ENCODE data around the gene RPS6KA3. TPM values are rescaled to one million over a fixed set of nuclear protein-coding genes. Genes with fewer than 3 reads are reported as not detected.

Gene RPS6KA3
- polyA plus RNA-seq, 1 of the 3 experiments (the other 2 are of a cell fraction), result 14.3 TPM

- Histone ChIP-seq H3K9me3 (no peaks in the 10 kb centered on the region), H3K27ac (ENCODE audit: low read depth in 2 of 2, low read length in 1 of 2) (no peak overlapping the region), H3K9ac (no peak overlapping the region), H3K4me2 (no peak overlapping the region), H3F3A (replicated peaks; ENCODE audit: insufficient read depth) (peaks cover 54% of the 10 kb centered on the region), H2AFZ (ENCODE audit: low read depth) (no peak overlapping the region), H3K4me1 (ENCODE audit: control insufficient read depth in 1 of 2, insufficient read depth in 2 of 2, low read depth in 1 of 2, low read length in 1 of 2) (no peaks in the 10 kb centered on the region), H3K4me3 (ENCODE audit: low read depth in 2 of 2, low read length in 1 of 2) (no peak overlapping the region), H3K27me3 (ENCODE audit: insufficient read depth) (no peaks in the 10 kb centered on the region), H4K20me1 (ENCODE audit: insufficient read depth) (peaks cover 19% of the 10 kb centered on the region), H3K79me2 (ENCODE audit: insufficient read depth) (peaks cover 37% of the 10 kb centered on the region), H3K9me2 (no peaks in the 10 kb centered on the region), H3K36me3 (replicated peaks in 1 of 2; ENCODE audit: control insufficient read depth in 1 of 2, insufficient read depth in 2 of 2, low read length in 1 of 2) (peaks cover 74 to 87% of the 10 kb centered on the region in 2 experiments)
- DNase-seq, result no peak
- CTCF ChIA-PET, result interaction anchor here (1.1 kb wide), 1 partner anchor 228 kb away, joined by 3 read pairs; no protein-coding TSS in a partner anchor
- TF ChIP-seq TAF1 (IDR thresholded peaks at IDR 0.05; ENCODE audit: borderline replicate concordance, low read depth, low read length), result no peak
- no peak for TF ChIP-seq EZH2phosphoT487 (IDR thresholded peaks at IDR 0.05; ENCODE audit: borderline replicate concordance, low read depth)
- no peak for TF ChIP-seq MEF2A (IDR thresholded peaks at IDR 0.05; ENCODE audit: borderline replicate concordance, low read depth)
- no peak for TF ChIP-seq REST (IDR thresholded peaks at IDR 0.05; ENCODE audit: low read depth, low read length)
- no peak for TF ChIP-seq FOXM1 (IDR thresholded peaks at IDR 0.05; ENCODE audit: low read depth)
- no peak for TF ChIP-seq FOXJ3 (CRISPR knock-in tag; IDR thresholded peaks at IDR 0.05)
- no peak for TF ChIP-seq PBX3 (IDR thresholded peaks at IDR 0.05)
- TF ChIP-seq RCOR1 (IDR thresholded peaks at IDR 0.05; ENCODE audit: low read length), result no peak
- no peak for TF ChIP-seq SMC3 (IDR thresholded peaks at IDR 0.05; ENCODE audit: low read depth, low read length)
- TF ChIP-seq ZBTB33 (IDR thresholded peaks at IDR 0.05; ENCODE audit: borderline replicate concordance, low read depth), result no peak
- no peak for TF ChIP-seq TCF12 (IDR thresholded peaks at IDR 0.05)
- POLR2A ChIA-PET, result no interaction called here
- 100% methylated on average over 1 of the region's 1 CpG for WGBS (ENCODE audit: low lambda C conversion rate)
These were observed 134.0 kb downstream of the RPS6KA3 start for GRCh38 chrX:20132666-20133065.

All from SK-N-SH (cell line).